Fibroblast of villous mesenchyme (primary cell): ENCODE results near the gene PALLD. TPM values are rescaled to one million over a fixed set of nuclear protein-coding genes. Genes with fewer than 3 reads are reported as not detected.

Experiments used
- DNase-seq: peaks from one replicate; pipeline ENCODE4 v3.0.0-alpha.2; 2010; ENCODE audit warnings: low read depth
- H3K4me3 ChIP-seq: 2 replicates; pipeline ENCODE4 v1.5.1; 2011; ENCODE audit warnings: low read depth, mild to moderate bottlenecking, low read length
- CTCF ChIP-seq: IDR thresholded peaks from 2 replicates; pipeline ENCODE4 v1.5.1; 2012; ENCODE audit warnings: low read depth, mild to moderate bottlenecking, low read length; ENCODE audit not compliant: insufficient read depth
- total RNA-seq: library from RNA; depleted of rRNA; stranded (reverse); fragments of >200 nt; gene quantifications from 2 replicates; pipeline ENCODE4 v1.2.3, GENCODE V29; 2012

Gene PALLD
- total RNA-seq, 1 donor = 188 TPM

- no peak for TF ChIP-seq CTCF
- no peak for DNase-seq
Observed at GRCh38 chr4:168757500-168757899, 260.6 kb downstream of the PALLD start.

GRCh38 chr4:168758351-168758876 is 261.6 kb downstream of the PALLD start:
- TF ChIP-seq CTCF = no peak
- DNase-seq = peak; percentile 75
- H3K4me3 ChIP-seq = no peak overlapping the region

More at GRCh38 chr4:168757500-168757899, 260.6 kb downstream of the PALLD start:
- no peak overlapping the region for H3K4me3 ChIP-seq

GRCh38 chr4:168759321-168759720 is 262.5 kb downstream of the PALLD start:
- TF ChIP-seq CTCF = no peak
- no peak overlapping the region for H3K4me3 ChIP-seq
- no peak for DNase-seq

- no peak for DNase-seq
- no peak for TF ChIP-seq CTCF
- no peak overlapping the region for H3K4me3 ChIP-seq
Observed at GRCh38 chr4:168759959-168760527, 263.2 kb downstream of the PALLD start.

- no peak for TF ChIP-seq CTCF
- H3K4me3 ChIP-seq = no peak overlapping the region
- DNase-seq = no peak
Observed at GRCh38 chr4:168761066-168761465, 264.2 kb downstream of the PALLD start.

GRCh38 chr4:168765322-168765721 is 268.5 kb downstream of the PALLD start:
- TF ChIP-seq CTCF = no peak
- DNase-seq = no peak
- no peak overlapping the region for H3K4me3 ChIP-seq

- no peak for DNase-seq
- TF ChIP-seq CTCF = no peak
- H3K4me3 ChIP-seq = no peak overlapping the region
Observed at GRCh38 chr4:168765726-168766125, 268.9 kb downstream of the PALLD start.
